Adrenal gland (tissue), 5 donors: ENCODE data around the gene PCARE.

Experiments
- POLR2A ChIP-seq, 2 donors: fragments of 450-650 bp; IDR thresholded peaks; one replicate each; pipeline ENCODE4 v1.6.1; 2017; ENCODE audit warnings: antibody characterized with exemption in 2 of 2, mild to moderate bottlenecking in 2 of 2, moderate library complexity in 1 of 2
- TF ChIP-seq, protein P1 (sequence below), 6 experiments: fragments of 450-650 bp in 4 of 6; fragments of 200-600 bp in 2 of 6; sonication (generic) in 1 of 6; IDR thresholded peaks; 1 replicate in 5 of 6; 2 replicates in 1 of 6; pipeline versions ENCODE4 v1.5.1 to v1.8.0; 2016 to 2021; ENCODE audit warnings: antibody characterized with exemption in 6 of 6, mild to moderate bottlenecking in 2 of 6, moderate library complexity in 1 of 6
- donor health status: DM: no; HTN: no; CAD: no.

DNA sequence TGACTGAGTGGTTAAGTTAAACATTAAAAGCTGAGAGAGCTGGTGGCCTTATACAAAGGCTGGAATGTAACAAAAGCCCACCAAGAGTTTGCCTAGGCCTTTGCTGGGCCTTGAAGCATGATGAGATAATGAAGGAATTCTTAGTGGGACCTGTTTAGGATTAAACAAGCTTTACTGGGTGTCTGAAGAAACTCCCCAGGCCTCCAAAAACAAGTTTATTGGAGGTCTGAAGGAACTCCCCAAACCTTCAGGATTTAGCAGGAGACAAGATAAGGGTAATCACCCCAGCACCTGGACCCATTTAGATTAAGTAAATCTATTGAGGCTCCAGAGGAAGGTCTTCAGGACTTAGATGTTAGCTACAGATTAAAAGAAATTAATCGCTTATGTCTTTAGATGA is 18.7 kb downstream of the PCARE start:
- TF ChIP-seq POLR2A (IDR thresholded peaks at IDR 0.05) = no peak
- TF ChIP-seq, protein P1, sequence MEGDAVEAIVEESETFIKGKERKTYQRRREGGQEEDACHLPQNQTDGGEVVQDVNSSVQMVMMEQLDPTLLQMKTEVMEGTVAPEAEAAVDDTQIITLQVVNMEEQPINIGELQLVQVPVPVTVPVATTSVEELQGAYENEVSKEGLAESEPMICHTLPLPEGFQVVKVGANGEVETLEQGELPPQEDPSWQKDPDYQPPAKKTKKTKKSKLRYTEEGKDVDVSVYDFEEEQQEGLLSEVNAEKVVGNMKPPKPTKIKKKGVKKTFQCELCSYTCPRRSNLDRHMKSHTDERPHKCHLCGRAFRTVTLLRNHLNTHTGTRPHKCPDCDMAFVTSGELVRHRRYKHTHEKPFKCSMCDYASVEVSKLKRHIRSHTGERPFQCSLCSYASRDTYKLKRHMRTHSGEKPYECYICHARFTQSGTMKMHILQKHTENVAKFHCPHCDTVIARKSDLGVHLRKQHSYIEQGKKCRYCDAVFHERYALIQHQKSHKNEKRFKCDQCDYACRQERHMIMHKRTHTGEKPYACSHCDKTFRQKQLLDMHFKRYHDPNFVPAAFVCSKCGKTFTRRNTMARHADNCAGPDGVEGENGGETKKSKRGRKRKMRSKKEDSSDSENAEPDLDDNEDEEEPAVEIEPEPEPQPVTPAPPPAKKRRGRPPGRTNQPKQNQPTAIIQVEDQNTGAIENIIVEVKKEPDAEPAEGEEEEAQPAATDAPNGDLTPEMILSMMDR (IDR thresholded peaks at IDR 0.05) = no peak
